Naive thymus-derived CD4-positive, alpha-beta T cell (primary cell): ENCODE measurements around the gene CRACR2B. TPM values are rescaled to one million over a fixed set of nuclear protein-coding genes. Genes with fewer than 3 reads are reported as not detected.

Source experiments
- ATAC-seq: fragments of 150-1000 bp; cut with Tn5 transposase; 2 replicates; pipeline ENCODE4 v1.10.0; 2021; ENCODE audit warnings: mild to moderate bottlenecking, moderate library complexity
- CTCF ChIA-PET: fragments of 350-600 bp; sonication (Branson Sonifier 250); formaldehyde crosslinking; loops from one replicate; lab custom pipeline; 2021; ENCODE audit warnings: antibody characterized with exemption; lab: Charles Lee
- POLR2A ChIA-PET: fragments of 350-600 bp; sonication (Branson Sonifier 250); formaldehyde crosslinking; loops from one replicate; lab custom pipeline; 2021; ENCODE audit warnings: antibody characterized with exemption, inconsistent platforms; lab: Charles Lee
- DNase-seq, 9 donors: peaks; one replicate each; pipeline versions ENCODE4 v3.0.0 to v3.0.0-alpha.2; 2020 to 2022; ENCODE audit warnings: mixed read lengths in 1 of 9
- H3K27ac ChIP-seq: one replicate; pipeline ENCODE4 v1.7.0; 2013; ENCODE audit warnings: mild to moderate bottlenecking, low read depth, low read length, moderate library complexity
- H3K27me3 ChIP-seq, 2 donors: one replicate each; pipeline ENCODE4 v1.7.0; 2013; ENCODE audit warnings: low read length in 2 of 2, mild to moderate bottlenecking in 2 of 2, moderate library complexity in 2 of 2; ENCODE audit not compliant: control insufficient read depth in 2 of 2, insufficient read depth in 2 of 2
- H3K36me3 ChIP-seq, 3 experiments: 1 replicate in 2 of 3; 2 replicates in 1 of 3; pipeline ENCODE4 v1.7.0; 2013; ENCODE audit warnings: low read length in 3 of 3, mild to moderate bottlenecking in 3 of 3, moderate library complexity in 1 of 3; ENCODE audit not compliant: insufficient read depth in 3 of 3, control insufficient read depth in 2 of 3
- H3K4me1 ChIP-seq, 2 donors: one replicate each; pipeline ENCODE4 v1.7.0; 2013; ENCODE audit warnings: low read length in 2 of 2, mild to moderate bottlenecking in 2 of 2, moderate library complexity in 1 of 2; ENCODE audit not compliant: control insufficient read depth in 2 of 2, insufficient read depth in 2 of 2
- H3K4me3 ChIP-seq: 2 replicates; pipeline ENCODE4 v1.7.0; 2013; ENCODE audit warnings: mild to moderate bottlenecking, low read length
- H3K9me3 ChIP-seq, 3 experiments: 1 replicate in 2 of 3; 2 replicates in 1 of 3; pipeline ENCODE4 v1.7.0; 2013; ENCODE audit warnings: low read length in 3 of 3; ENCODE audit not compliant: control insufficient read depth in 2 of 3
- H3K27ac Mint-ChIP-seq, 9 donors: one replicate each; pipeline ENCODE4 v1.8.0; 2020 to 2022; ENCODE audit warnings: mixed read lengths in 9 of 9, mild to moderate bottlenecking in 8 of 9, moderate library complexity in 5 of 9, inconsistent platforms in 2 of 9
- H3K27me3 Mint-ChIP-seq, 5 donors: one replicate each; pipeline ENCODE4 v1.8.0; 2021 to 2022; ENCODE audit warnings: mixed read lengths in 5 of 5, mild to moderate bottlenecking in 1 of 5
- H3K36me3 Mint-ChIP-seq, 5 donors: one replicate each; pipeline ENCODE4 v1.8.0; 2020 to 2022; ENCODE audit warnings: mixed read lengths in 5 of 5, mild to moderate bottlenecking in 3 of 5, inconsistent platforms in 1 of 5
- H3K4me1 Mint-ChIP-seq, 7 donors: one replicate each; pipeline ENCODE4 v1.8.0; 2020 to 2022; ENCODE audit warnings: mixed read lengths in 7 of 7, mild to moderate bottlenecking in 3 of 7, inconsistent platforms in 1 of 7
- H3K4me3 Mint-ChIP-seq, 10 donors: one replicate each; pipeline ENCODE4 v1.8.0; 2020 to 2022; ENCODE audit warnings: mild to moderate bottlenecking in 10 of 10, mixed read lengths in 10 of 10, moderate library complexity in 6 of 10, inconsistent platforms in 2 of 10
- H3K9me3 Mint-ChIP-seq, 11 donors: one replicate each; pipeline ENCODE4 v1.8.0; 2020 to 2022; ENCODE audit warnings: mixed read lengths in 11 of 11, mild to moderate bottlenecking in 4 of 11, inconsistent platforms in 1 of 11, moderate library complexity in 1 of 11
- intact Hi-C, 2 donors: fragments of 100-400 bp; cut with micrococcal nuclease; formaldehyde crosslinking; loops; one replicate each; pipeline ENCODE4 v1.15.1; 2023
- polyA plus RNA-seq, 2 donors: library from polyadenylated mRNA; unstranded; fragments of 300-500 nt; fragmentation: Illumina TruSeq; gene quantifications; one replicate each; pipeline ENCODE4 v1.2.3, GENCODE V29; 2021
- total RNA-seq, 6 experiments: library from RNA in 5 of 6; stranded (reverse) in 5 of 6; gene quantifications; 1 replicate in 5 of 6; 2 replicates in 1 of 6; pipeline ENCODE4 v1.2.3 and lab custom pipeline; 2021 to 2026

Gene CRACR2B
- total and polyA plus RNA-seq, 7 experiments from 2014 or later: 0.62 to 3.9 (median 2.0) TPM; not detected in 3

DNA sequence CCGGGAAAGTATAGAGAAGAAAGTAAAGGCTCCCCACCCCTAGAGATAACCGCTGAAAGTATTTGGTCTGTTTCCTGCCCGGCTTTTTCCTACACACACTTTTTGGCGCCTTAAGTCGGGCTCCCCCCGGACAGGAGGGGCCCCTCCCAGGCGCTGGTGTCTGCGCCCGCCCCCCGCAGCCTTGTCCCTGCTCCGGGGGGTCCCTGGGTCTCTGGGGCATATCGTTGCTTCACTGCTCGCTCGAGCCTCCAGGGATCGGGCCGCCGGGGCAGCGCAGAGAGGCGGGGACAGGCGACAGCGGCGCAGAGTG lies 928 bp upstream of the CRACR2B start:
- Mint-ChIP-seq H3K4me3 (peak overlapping the region; percentile 64 to 77 (median 70)), H3K27me3 (peaks cover 14 to 41% (median 19%) of the 10 kb centered on the region in 5 donors), H3K9me3 (peaks cover 0 to 3% (median 0%) of the 10 kb centered on the region in 11 donors), H3K27ac (peak overlapping the region in 2 of 9 donors; percentile 21 to 52), H3K36me3 (peaks cover 0 to 9% (median 3%) of the 10 kb centered on the region in 5 donors), H3K4me1 (peaks cover 0 to 35% (median 30%) of the 10 kb centered on the region in 7 donors)
- peaks cover 0 to 11% of the 10 kb centered on the region in 2 donors for H3K27me3 ChIP-seq
- no peaks in the 10 kb centered on the region for H3K9me3 ChIP-seq
- DNase-seq: no peak
- H3K4me3 ChIP-seq: peak overlapping the region; percentile 37
- POLR2A ChIA-PET: interaction anchor here (6.7 to 7.8 kb wide), 2 partner anchors 8 to 16 kb away, joined by 32 to 79 read pairs; partner anchors contain the start of genes PNPLA2, POLR2L and TSPAN4
- peaks cover 0 to 34% (median 0%) of the 10 kb centered on the region in 3 experiments for H3K36me3 ChIP-seq
- peak; percentile 10 for ATAC-seq
- H3K4me1 ChIP-seq: peaks cover 13 to 41% of the 10 kb centered on the region in 2 donors
- H3K27ac ChIP-seq: no peak overlapping the region
- CTCF ChIA-PET: no interaction called here
- intact Hi-C loops: loop anchor here in 1 of 2 donors (2.0 kb wide), 1 partner anchor 16 kb away; the partner anchor contains the start of genes POLR2L and TSPAN4

DNA sequence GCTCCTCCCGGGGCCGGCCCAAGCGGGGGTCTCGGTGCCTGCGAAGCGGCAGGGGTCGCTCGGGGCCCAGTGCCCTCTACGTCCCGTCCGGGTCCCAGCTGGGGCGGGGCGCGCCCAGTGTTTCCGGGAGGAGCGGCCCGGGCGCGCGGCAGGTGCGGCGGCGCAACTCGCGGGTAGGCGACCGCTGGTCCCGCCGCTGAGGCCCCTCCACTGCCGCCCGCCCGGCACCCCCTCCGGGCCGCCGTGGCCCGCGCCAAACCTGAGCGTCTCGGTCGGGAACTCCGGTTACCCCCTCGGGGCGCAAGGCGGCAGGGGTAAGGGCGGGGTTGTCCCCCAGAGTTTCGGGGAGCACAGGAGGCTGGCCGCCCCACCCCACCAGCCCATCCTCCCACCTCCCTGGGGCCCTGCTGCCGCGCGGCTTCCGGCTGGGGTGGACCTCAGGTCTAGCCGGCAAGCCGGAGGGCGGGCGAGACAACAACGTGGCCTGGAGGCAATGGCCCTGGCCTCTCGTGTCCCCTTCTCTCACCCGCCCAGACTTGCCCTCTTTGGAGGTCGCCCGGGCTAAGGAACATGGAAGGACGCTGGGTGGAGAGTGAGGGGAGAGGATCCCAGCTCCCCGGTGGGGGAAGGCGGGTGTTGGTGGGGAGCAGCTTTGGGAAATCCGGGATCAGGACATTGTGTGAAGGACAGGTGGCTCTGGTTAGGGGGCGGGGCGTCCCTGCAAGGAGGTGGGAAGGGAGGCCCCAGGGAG lies 398 bp upstream of the CRACR2B start:
- Histone ChIP-seq H3K27ac (no peak overlapping the region), H3K4me3 (peak overlapping the region; percentile 37), H3K36me3 (peaks cover 0 to 29% (median 0%) of the 10 kb centered on the region in 3 experiments), H3K27me3 (peaks cover 0 to 11% of the 10 kb centered on the region in 2 donors), H3K4me1 (peaks cover 14 to 45% of the 10 kb centered on the region in 2 donors), H3K9me3 (no peaks in the 10 kb centered on the region)
- peaks cover 0 to 9% (median 3%) of the 10 kb centered on the region in 5 donors for H3K36me3 Mint-ChIP-seq
- H3K27me3 Mint-ChIP-seq: peaks cover 14 to 44% (median 20%) of the 10 kb centered on the region in 5 donors
- peak; percentile 10 for ATAC-seq
- peak overlapping the region; percentile 4 to 83 (median 72) for H3K4me3 Mint-ChIP-seq
- POLR2A ChIA-PET: interaction anchor here (0.7 to 7.8 kb wide), 3 partner anchors 9 to 51 kb away, joined by 3 to 79 read pairs (median 32); partner anchors contain the start of genes PNPLA2, POLR2L and TSPAN4
- peak in 1 of 9 donors; percentile 55 for DNase-seq
- peaks cover 0 to 3% (median 0%) of the 10 kb centered on the region in 11 donors for H3K9me3 Mint-ChIP-seq
- H3K27ac Mint-ChIP-seq: no peak overlapping the region
- intact Hi-C loops: loop anchor here in 1 of 2 donors (2.0 kb wide), 1 partner anchor 15 kb away; the partner anchor contains the start of genes POLR2L and TSPAN4
- CTCF ChIA-PET: no interaction called here
- peaks cover 0 to 31% (median 29%) of the 10 kb centered on the region in 7 donors for H3K4me1 Mint-ChIP-seq

DNA sequence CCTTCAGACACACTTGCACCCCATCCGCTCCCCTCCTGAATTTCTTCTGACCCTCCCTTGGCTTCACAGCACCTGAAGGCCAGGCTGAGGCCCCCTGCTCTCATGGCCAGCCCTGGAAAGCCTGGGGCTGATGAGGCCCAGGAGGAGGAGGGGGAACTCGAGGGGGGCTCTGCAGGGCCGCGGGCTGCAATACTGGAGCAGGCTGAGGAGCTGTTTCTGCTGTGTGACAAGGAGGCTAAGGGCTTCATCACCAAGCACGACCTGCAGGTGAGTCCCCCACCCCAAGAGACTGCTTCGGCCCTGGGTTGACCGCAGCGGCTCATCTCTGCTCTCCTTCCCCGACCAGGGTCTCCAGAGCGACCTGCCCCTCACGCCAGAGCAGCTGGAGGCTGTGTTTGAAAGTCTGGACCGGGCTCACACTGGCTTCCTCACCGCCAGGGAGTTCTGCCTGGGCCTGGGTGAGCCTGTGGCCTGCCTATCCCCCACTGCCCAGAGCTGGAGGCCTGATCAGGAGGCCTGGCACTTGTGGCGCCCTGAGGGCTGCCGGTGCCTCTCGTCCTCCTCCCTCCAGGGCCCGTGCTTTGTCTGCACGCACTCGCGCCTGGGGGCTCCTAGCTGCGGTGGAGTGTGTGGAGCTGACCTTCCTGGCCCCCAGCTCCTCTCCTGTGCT lies 922 bp downstream of the CRACR2B start:
- ATAC-seq: no peak
- ChIA-PET CTCF (interaction anchor here (0.9 kb wide), 1 partner anchor 20 kb away, joined by 4 read pairs; no protein-coding TSS in a partner anchor), POLR2A (interaction anchor here (0.6 to 7.8 kb wide), 5 partner anchors 10 to 48 kb away, joined by 3 to 79 read pairs (median 9); partner anchors contain the start of genes PNPLA2, POLR2L, RPLP2 and TSPAN4)
- Mint-ChIP-seq H3K4me1 (peaks cover 0 to 30% (median 25%) of the 10 kb centered on the region in 7 donors), H3K4me3 (peak overlapping the region in 9 of 10 donors; percentile 32 to 83 (median 71)), H3K27me3 (peaks cover 14 to 46% (median 20%) of the 10 kb centered on the region in 5 donors), H3K27ac (no peak overlapping the region), H3K36me3 (peaks cover 0 to 9% (median 3%) of the 10 kb centered on the region in 5 donors), H3K9me3 (peaks cover 0 to 3% (median 0%) of the 10 kb centered on the region in 11 donors)
- Histone ChIP-seq H3K36me3 (peaks cover 0 to 18% (median 0%) of the 10 kb centered on the region in 3 experiments), H3K4me3 (no peak overlapping the region), H3K4me1 (peaks cover 16 to 47% of the 10 kb centered on the region in 2 donors), H3K9me3 (no peaks in the 10 kb centered on the region), H3K27ac (no peak overlapping the region), H3K27me3 (peaks cover 0 to 11% of the 10 kb centered on the region in 2 donors)
- intact Hi-C loops: no loop called here
- DNase-seq: no peak

DNA sequence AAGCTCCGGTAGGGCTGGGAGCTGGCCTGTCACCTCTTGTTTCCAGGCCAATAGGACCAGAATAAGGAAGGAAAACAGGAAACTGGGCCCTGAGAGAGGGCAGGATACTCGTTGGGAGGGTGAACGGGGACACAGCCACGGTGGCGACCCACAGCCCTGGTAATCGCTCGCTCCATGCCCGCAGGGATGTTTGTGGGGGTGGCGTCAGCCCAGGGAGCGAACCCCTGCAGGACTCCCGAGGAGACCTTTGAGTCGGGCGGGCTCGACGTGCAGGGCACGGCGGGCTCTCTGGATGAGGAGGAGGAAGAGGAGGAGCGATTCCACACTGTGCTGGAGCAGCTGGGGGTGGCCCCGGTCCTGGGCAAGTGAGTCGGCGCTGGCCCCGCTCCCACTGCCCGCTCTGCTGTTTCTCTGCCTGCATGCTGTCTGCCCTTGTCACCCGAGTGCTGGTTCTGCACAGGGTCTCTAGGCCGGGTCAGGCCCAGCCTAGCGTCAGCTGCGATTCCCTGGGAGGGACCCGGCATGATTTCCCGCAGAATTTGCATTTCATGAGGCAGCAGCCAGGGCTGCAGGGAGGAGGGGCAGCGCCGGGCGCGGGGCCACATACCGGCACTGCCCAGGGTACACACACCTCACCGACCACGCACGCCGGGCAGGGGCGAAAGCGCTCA lies 1.6 kb downstream of the CRACR2B start:
- Mint-ChIP-seq H3K36me3 (peaks cover 0 to 9% (median 3%) of the 10 kb centered on the region in 5 donors), H3K27ac (no peak overlapping the region), H3K4me1 (peaks cover 5 to 36% (median 32%) of the 10 kb centered on the region in 7 donors), H3K4me3 (peak overlapping the region in 9 of 10 donors; percentile 48 to 83 (median 60)), H3K9me3 (peaks cover 0 to 3% (median 0%) of the 10 kb centered on the region in 11 donors), H3K27me3 (peaks cover 14 to 52% (median 24%) of the 10 kb centered on the region in 5 donors)
- Histone ChIP-seq H3K27me3 (peaks cover 0 to 11% of the 10 kb centered on the region in 2 donors), H3K36me3 (peaks cover 0 to 11% (median 0%) of the 10 kb centered on the region in 3 experiments), H3K27ac (no peak overlapping the region), H3K9me3 (no peaks in the 10 kb centered on the region), H3K4me1 (peaks cover 16 to 47% of the 10 kb centered on the region in 2 donors), H3K4me3 (no peak overlapping the region)
- POLR2A ChIA-PET: interaction anchor here (2.0 to 7.8 kb wide), 4 partner anchors 11 to 20 kb away, joined by 7 to 79 read pairs (median 20); partner anchors contain the start of genes PNPLA2, POLR2L, RPLP2 and TSPAN4
- CTCF ChIA-PET: interaction anchor here (0.9 to 1.0 kb wide), 2 partner anchors 11 to 19 kb away, joined by 3 to 4 read pairs; partner anchors contain the start of gene PNPLA2
- intact Hi-C loops: no loop called here
- ATAC-seq: no peak
- DNase-seq: no peak

DNA sequence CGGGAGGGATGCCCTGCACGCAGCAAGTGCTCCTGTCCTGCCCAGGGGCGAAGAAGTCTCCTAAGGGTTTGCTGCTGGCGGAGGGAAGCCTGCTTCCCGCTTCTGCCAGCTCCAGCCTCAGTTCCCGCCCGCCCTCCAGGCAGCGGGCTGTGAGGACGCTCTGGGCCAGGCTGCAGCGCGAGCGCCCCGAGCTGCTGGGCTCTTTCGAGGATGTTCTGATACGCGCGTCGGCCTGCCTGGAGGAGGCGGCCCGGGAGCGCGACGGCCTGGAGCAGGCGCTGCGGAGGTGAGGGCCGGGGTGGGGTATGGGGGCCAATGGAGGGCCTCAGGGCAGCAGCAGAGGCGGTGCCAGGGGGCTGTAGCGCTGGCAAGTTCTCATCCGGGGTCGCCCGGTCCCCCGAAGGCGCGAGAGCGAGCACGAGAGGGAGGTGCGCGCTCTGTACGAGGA lies 2.2 kb downstream of the CRACR2B start:
- intact Hi-C loops: loop anchor here in 1 of 2 donors (1.0 kb wide), 1 partner anchor 10 kb away; no protein-coding TSS in a partner anchor
- H3K27ac ChIP-seq: no peak overlapping the region
- Mint-ChIP-seq H3K4me3 (peak overlapping the region in 9 of 10 donors; percentile 23 to 83 (median 54)), H3K9me3 (peaks cover 0 to 3% (median 0%) of the 10 kb centered on the region in 11 donors), H3K4me1 (peaks cover 5 to 37% (median 32%) of the 10 kb centered on the region in 7 donors), H3K27me3 (peaks cover 14 to 53% (median 24%) of the 10 kb centered on the region in 5 donors), H3K27ac (no peak overlapping the region), H3K36me3 (peaks cover 0 to 6% (median 3%) of the 10 kb centered on the region in 5 donors)
- peaks cover 16 to 47% of the 10 kb centered on the region in 2 donors for H3K4me1 ChIP-seq
- peaks cover 0 to 6% (median 0%) of the 10 kb centered on the region in 3 experiments for H3K36me3 ChIP-seq
- ATAC-seq (no peak), DNase-seq (no peak)
- H3K9me3 ChIP-seq: no peaks in the 10 kb centered on the region
- ChIA-PET CTCF (interaction anchor here (1.0 kb wide), 1 partner anchor 11 kb away, joined by 3 read pairs; the partner anchor contains the start of gene PNPLA2), POLR2A (interaction anchor here (2.0 to 7.8 kb wide), 4 partner anchors 11 to 21 kb away, joined by 7 to 79 read pairs (median 20); partner anchors contain the start of genes PNPLA2, POLR2L, RPLP2 and TSPAN4)
- H3K27me3 ChIP-seq: peaks cover 0 to 11% of the 10 kb centered on the region in 2 donors
- H3K4me3 ChIP-seq: peak overlapping the region; percentile 35
